Activated T-cell treated with anti-CD3 and anti-CD28 coated beads, Interleukin-2, amount 50 U/mL, for 72 hours (primary cell): ENCODE results near the gene EHMT2. TPM values are rescaled to one million over a fixed set of nuclear protein-coding genes. Genes with fewer than 3 reads are reported as not detected.

ENCODE experiments used
- ATAC-seq, 2 donors: fragments of 150-1000 bp; cut with Tn5 transposase; replicated peaks in 1 of 2; 2 replicates each; pipeline ENCODE4 v1.10.0; 2021; ENCODE audit warnings: moderate library complexity in 2 of 2, mild to moderate bottlenecking in 1 of 2
- DNase-seq, 2 donors: peaks; one replicate each; pipeline ENCODE4 v3.0.0; 2021 to 2022; ENCODE audit warnings: mixed read lengths in 1 of 2
- H3K27ac Mint-ChIP-seq: one replicate; pipeline ENCODE4 v1.8.0; 2022; ENCODE audit warnings: mild to moderate bottlenecking, moderate library complexity, mixed read lengths
- H3K27me3 Mint-ChIP-seq: one replicate; pipeline ENCODE4 v1.8.0; 2022; ENCODE audit warnings: low read depth, mixed read lengths
- H3K36me3 Mint-ChIP-seq, 2 donors: one replicate each; pipeline ENCODE4 v1.8.0; 2022; ENCODE audit warnings: mixed read lengths in 2 of 2, mild to moderate bottlenecking in 1 of 2; ENCODE audit not compliant: insufficient read depth in 2 of 2
- H3K4me1 Mint-ChIP-seq: one replicate; pipeline ENCODE4 v1.8.0; 2022; ENCODE audit warnings: low read depth, mixed read lengths
- H3K4me3 Mint-ChIP-seq, 2 donors: one replicate each; pipeline ENCODE4 v1.8.0; 2022; ENCODE audit warnings: mild to moderate bottlenecking in 2 of 2, mixed read lengths in 2 of 2, moderate library complexity in 2 of 2
- H3K9me3 Mint-ChIP-seq, 2 donors: one replicate each; pipeline ENCODE4 v1.8.0; 2022; ENCODE audit warnings: mixed read lengths in 2 of 2
- total RNA-seq, 2 donors: library from RNA; stranded (reverse); gene quantifications; one replicate each; pipeline ENCODE4 v1.2.3, GENCODE V29; 2022

EHMT2 gene
- total RNA-seq, 2 donors from 2014 or later = 49.2 to 64.7 TPM

DNA sequence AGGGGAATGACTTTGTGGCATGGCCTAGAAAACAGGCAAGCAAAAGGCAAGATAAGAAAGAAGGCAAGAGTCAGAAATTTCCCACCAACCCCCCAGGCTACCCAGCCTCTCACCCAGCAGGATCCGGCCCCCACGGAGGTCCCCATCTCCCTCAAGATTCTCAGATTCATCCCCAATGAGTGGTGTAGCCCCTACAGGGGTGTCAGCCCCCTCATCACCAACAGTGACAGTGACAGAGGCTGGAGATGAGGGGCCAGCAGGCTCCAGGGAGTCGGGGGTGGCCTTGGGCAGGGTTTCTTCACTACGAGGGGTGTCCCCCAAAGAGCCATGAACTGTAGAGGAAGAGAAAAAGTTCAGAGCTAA, 1.0 kb downstream of the EHMT2 start:
- peak overlapping the region; percentile 82 for H3K27ac Mint-ChIP-seq
- peak in 1 of 2 donors; percentile 22 for DNase-seq
- H3K36me3 Mint-ChIP-seq = peaks cover 0 to 20% of the 10 kb centered on the region in 2 donors
- peak overlapping the region; percentile 81 to 89 for H3K4me3 Mint-ChIP-seq
- peaks cover 32% of the 10 kb centered on the region for H3K4me1 Mint-ChIP-seq
- ATAC-seq = no peak
- H3K9me3 Mint-ChIP-seq = no peaks in the 10 kb centered on the region
- H3K27me3 Mint-ChIP-seq = no peaks in the 10 kb centered on the region

GRCh38 chr6:31892821-31893220, 4.7 kb downstream of the EHMT2 start:
- Mint-ChIP-seq H3K4me1 (peaks cover 12% of the 10 kb centered on the region), H3K27ac (no peak overlapping the region), H3K9me3 (no peaks in the 10 kb centered on the region), H3K27me3 (no peaks in the 10 kb centered on the region), H3K4me3 (no peak overlapping the region), H3K36me3 (peaks cover 0 to 27% of the 10 kb centered on the region in 2 donors)
- DNase-seq = no peak
- ATAC-seq = no peak

DNA sequence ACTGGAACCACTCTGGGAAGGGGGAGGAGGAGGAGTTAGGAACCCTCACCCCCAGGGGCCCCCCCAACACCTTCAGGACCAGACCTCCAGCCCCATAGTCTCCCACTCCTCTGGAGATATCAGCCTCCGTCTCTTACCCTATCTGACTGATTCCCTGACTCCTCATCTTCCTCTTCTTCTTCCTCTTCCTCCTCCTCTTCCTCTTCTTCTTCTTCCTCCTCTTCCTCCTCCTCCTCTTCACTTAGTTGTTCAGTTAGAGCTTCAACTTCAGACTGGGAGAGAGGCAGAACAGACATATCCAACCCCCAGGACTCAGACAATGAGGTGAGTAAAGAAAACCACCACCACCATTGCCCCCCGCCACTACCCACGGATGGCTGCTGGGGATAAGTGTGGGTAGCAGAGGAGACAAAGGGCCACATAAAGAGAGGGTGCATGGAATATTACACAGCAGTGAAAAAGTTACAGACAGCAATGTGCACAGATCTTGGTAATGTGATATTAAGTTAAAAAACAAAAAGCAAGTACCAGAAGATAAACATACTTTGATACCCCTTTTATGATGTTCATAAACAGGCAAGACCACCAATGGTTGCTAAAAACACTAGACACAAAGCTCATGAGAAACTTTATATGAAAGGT, 8.0 kb downstream of the EHMT2 start:
- Mint-ChIP-seq H3K4me1 (no peaks in the 10 kb centered on the region), H3K9me3 (no peaks in the 10 kb centered on the region), H3K27me3 (no peaks in the 10 kb centered on the region), H3K4me3 (no peak overlapping the region), H3K36me3 (peaks cover 3 to 26% of the 10 kb centered on the region in 2 donors), H3K27ac (no peak overlapping the region)
- DNase-seq (no peak), ATAC-seq (no peak)

GRCh38 chr6:31888276-31889258, 8.9 kb downstream of the EHMT2 start:
- ATAC-seq = peak; percentile 41 to 44
- H3K4me1 Mint-ChIP-seq = no peaks in the 10 kb centered on the region
- peaks cover 3 to 22% of the 10 kb centered on the region in 2 donors for H3K36me3 Mint-ChIP-seq
- H3K27ac Mint-ChIP-seq = no peak overlapping the region
- no peak overlapping the region for H3K4me3 Mint-ChIP-seq
- H3K9me3 Mint-ChIP-seq = no peaks in the 10 kb centered on the region
- no peaks in the 10 kb centered on the region for H3K27me3 Mint-ChIP-seq
- DNase-seq = peak; percentile 61 to 64

DNA sequence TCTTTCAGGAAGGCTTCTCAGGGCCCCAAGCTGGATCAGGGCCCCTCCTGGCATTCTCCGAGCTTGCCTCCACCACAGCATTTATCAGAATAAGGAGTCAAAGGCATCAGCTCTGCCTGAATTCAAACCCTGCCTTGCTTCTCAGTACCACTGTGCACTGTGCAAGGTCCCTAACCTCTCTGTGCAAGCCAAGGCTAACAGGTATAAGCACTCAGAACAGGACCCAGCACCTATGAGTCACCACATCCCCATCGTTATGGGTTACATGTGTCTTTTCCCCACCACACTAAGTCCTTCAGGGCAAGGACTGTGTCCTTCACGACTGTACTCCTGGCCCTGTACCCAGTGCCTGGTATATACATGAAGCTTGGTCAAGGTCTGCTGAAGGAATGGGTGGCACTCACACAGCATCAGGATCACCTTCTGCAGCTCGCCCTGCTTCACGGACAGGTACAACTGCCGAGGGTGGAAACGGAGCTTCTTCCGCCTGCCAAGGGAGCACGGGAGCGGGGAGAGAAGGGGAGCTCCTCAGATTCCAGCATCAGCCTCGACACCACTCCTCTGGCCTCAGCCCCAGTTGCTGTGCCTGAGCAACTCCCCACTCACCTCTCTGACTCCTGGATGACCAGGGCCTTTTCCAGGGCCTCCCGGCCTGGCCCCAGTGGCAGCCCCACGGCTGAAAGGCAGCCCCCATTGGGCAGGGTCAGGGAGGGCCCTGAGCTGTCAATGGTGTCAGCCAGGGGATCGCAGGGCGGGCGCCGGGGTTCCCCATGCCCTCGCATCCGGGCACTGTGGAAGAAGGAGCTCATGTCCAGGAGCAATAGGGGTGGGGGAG, 10.1 kb downstream of the EHMT2 start:
- no peaks in the 10 kb centered on the region for H3K4me1 Mint-ChIP-seq
- no peaks in the 10 kb centered on the region for H3K27me3 Mint-ChIP-seq
- H3K9me3 Mint-ChIP-seq = no peaks in the 10 kb centered on the region
- no peak overlapping the region for H3K4me3 Mint-ChIP-seq
- DNase-seq = no peak
- H3K36me3 Mint-ChIP-seq = peaks cover 5 to 20% of the 10 kb centered on the region in 2 donors
- H3K27ac Mint-ChIP-seq = no peak overlapping the region
- ATAC-seq = no peak

- Mint-ChIP-seq H3K4me3 (no peak overlapping the region), H3K4me1 (no peaks in the 10 kb centered on the region), H3K27ac (no peak overlapping the region), H3K36me3 (peaks cover 8 to 13% of the 10 kb centered on the region in 2 donors), H3K9me3 (no peaks in the 10 kb centered on the region), H3K27me3 (no peaks in the 10 kb centered on the region)
- ATAC-seq (no peak), DNase-seq (no peak)
Observed at GRCh38 chr6:31886541-31886991, 10.9 kb downstream of the EHMT2 start.

- no peaks in the 10 kb centered on the region for H3K27me3 Mint-ChIP-seq
- H3K4me3 Mint-ChIP-seq = no peak overlapping the region
- peaks cover 11 to 14% of the 10 kb centered on the region in 2 donors for H3K36me3 Mint-ChIP-seq
- H3K9me3 Mint-ChIP-seq = no peaks in the 10 kb centered on the region
- ATAC-seq (no peak), DNase-seq (no peak)
- no peaks in the 10 kb centered on the region for H3K4me1 Mint-ChIP-seq
- no peak overlapping the region for H3K27ac Mint-ChIP-seq
Observed at GRCh38 chr6:31884528-31885035, 12.9 kb downstream of the EHMT2 start.

GRCh38 chr6:31883676-31884075, 13.8 kb downstream of the EHMT2 start:
- H3K36me3 Mint-ChIP-seq = peaks cover 11% of the 10 kb centered on the region in 2 donors
- H3K27ac Mint-ChIP-seq = no peak overlapping the region
- H3K27me3 Mint-ChIP-seq = no peaks in the 10 kb centered on the region
- DNase-seq = no peak
- no peak overlapping the region for H3K4me3 Mint-ChIP-seq
- no peaks in the 10 kb centered on the region for H3K9me3 Mint-ChIP-seq
- H3K4me1 Mint-ChIP-seq = no peaks in the 10 kb centered on the region
- ATAC-seq = no peak

GRCh38 chr6:31882344-31882743, 15.2 kb downstream of the EHMT2 start:
- Mint-ChIP-seq H3K4me1 (no peaks in the 10 kb centered on the region), H3K27ac (no peak overlapping the region), H3K27me3 (no peaks in the 10 kb centered on the region), H3K4me3 (no peak overlapping the region), H3K36me3 (peaks cover 9 to 11% of the 10 kb centered on the region in 2 donors), H3K9me3 (no peaks in the 10 kb centered on the region)
- DNase-seq (no peak), ATAC-seq (no peak)

DNA sequence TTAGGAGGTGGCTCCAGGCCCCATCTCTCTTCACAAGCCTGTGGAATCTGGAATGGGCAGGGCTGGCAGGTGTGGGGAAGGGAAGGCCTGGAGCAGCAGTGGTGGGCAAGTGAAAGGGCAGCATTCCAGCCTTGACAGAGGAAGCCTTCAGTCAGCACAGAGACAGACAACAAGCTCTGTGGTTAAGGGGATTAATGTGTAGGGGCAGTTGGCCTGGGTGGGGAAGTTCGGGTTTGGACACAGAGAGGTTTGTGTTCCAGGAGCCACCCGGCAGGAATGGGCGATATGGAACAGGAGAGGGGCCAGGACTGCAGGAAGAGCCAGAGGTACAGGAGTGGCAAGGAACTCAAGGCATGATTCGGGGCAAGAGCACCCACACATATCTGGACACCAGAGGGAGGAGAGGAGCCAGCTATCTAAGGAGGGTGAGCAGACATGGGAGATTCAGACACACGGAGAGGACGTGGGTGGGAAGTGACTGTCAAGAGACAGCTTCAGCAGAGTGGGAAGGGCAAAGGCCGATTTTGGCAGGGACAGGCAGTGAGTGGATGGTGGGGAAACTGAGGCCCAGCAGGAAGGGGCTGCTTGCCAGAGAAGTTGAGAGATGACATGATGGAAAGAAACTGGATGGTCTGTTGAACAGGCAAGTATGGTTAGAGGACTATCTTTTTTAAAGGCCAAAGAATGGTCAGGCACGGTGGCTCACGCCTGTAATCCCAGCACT, 16.2 kb downstream of the EHMT2 start:
- H3K27me3 Mint-ChIP-seq = no peaks in the 10 kb centered on the region
- H3K27ac Mint-ChIP-seq = no peak overlapping the region

GRCh38 chr6:31880616-31881015, 16.9 kb downstream of the EHMT2 start:
- no peak for ATAC-seq
- H3K4me3 Mint-ChIP-seq = no peak overlapping the region
- no peak overlapping the region for H3K27ac Mint-ChIP-seq
- H3K27me3 Mint-ChIP-seq = no peaks in the 10 kb centered on the region
- peaks cover 3% of the 10 kb centered on the region for H3K4me1 Mint-ChIP-seq
- no peaks in the 10 kb centered on the region for H3K9me3 Mint-ChIP-seq
- peaks cover 8% of the 10 kb centered on the region in 2 donors for H3K36me3 Mint-ChIP-seq
- DNase-seq = no peak

More for the DNA sequence above, 16.2 kb downstream of the EHMT2 start:
- H3K4me1 Mint-ChIP-seq = no peaks in the 10 kb centered on the region
- no peak for DNase-seq
- peaks cover 8 to 11% of the 10 kb centered on the region in 2 donors for H3K36me3 Mint-ChIP-seq
- no peaks in the 10 kb centered on the region for H3K9me3 Mint-ChIP-seq
- ATAC-seq = no peak
- H3K4me3 Mint-ChIP-seq = no peak overlapping the region

DNA sequence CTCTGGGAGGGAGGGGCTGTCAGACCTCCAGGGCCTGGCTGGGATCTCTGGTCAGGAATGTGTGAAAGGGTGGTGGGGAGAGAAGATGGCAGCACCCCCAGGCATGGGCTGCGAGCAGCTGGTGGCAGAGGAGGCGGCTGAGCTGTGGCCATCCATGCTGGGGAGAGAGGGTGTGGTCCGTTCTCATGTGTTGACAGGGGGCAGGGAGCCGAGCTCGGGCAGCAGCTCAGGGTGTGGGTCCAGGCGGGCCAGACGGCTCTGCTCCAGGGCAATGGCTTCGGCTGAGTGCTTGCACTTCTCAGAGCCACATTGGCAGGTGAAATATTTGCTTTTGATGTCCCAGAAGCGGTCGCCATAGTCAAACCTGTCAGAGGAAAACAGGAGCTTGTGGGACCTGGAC, 17.6 kb downstream of the EHMT2 start:
- no peak for DNase-seq
- Mint-ChIP-seq H3K36me3 (peaks cover 8% of the 10 kb centered on the region in 2 donors), H3K27me3 (no peaks in the 10 kb centered on the region), H3K4me1 (peaks cover 4% of the 10 kb centered on the region), H3K4me3 (no peak overlapping the region), H3K27ac (no peak overlapping the region), H3K9me3 (no peaks in the 10 kb centered on the region)
- ATAC-seq = no peak
